CD4-positive, alpha-beta T cell (primary cell): ENCODE measurements around the gene FBF1. TPM values are rescaled to one million over a fixed set of nuclear protein-coding genes. Genes with fewer than 3 reads are reported as not detected.

ENCODE experiments used
- ATAC-seq: fragments of 200-7000 bp; cut with Tn5 transposase; one replicate; pipeline ENCODE4 v1.10.0; 2022; ENCODE audit warnings: mild to moderate bottlenecking; ENCODE audit not compliant: poor library complexity
- CTCF ChIA-PET: fragments of 350-600 bp; sonication (Branson Sonifier 250); formaldehyde crosslinking; loops from one replicate; lab custom pipeline; 2021; ENCODE audit warnings: antibody characterized with exemption, inconsistent platforms; lab: Charles Lee
- POLR2A ChIA-PET: fragments of 350-600 bp; sonication (Branson Sonifier 250); formaldehyde crosslinking; loops from one replicate; lab custom pipeline; 2021; ENCODE audit warnings: antibody characterized with exemption, inconsistent platforms; lab: Charles Lee
- DNase-seq, 14 experiments: peaks; one replicate each; pipeline ENCODE4 v3.0.0-alpha.2; 2013 to 2020; ENCODE audit warnings: mixed read lengths in 2 of 14
- H3K27ac ChIP-seq, 2 donors: one replicate each; pipeline versions ENCODE4 v1.5.1 to v1.7.0; 2013; ENCODE audit warnings: low read length in 2 of 2, low read depth in 1 of 2, mild to moderate bottlenecking in 1 of 2
- H3K27me3 ChIP-seq, 2 experiments: 1 replicate in 1 of 2; 2 replicates in 1 of 2; pipeline versions ENCODE4 v1.6.1 to v1.7.0; 2013; ENCODE audit warnings: low read length in 2 of 2, control low read depth in 1 of 2, mild to moderate bottlenecking in 1 of 2, moderate library complexity in 1 of 2; ENCODE audit not compliant: insufficient read depth in 2 of 2, control insufficient read depth in 1 of 2
- H3K36me3 ChIP-seq: one replicate; pipeline ENCODE4 v1.6.1; 2013; ENCODE audit warnings: low read length, control low read depth; ENCODE audit not compliant: insufficient read depth
- H3K4me1 ChIP-seq: one replicate; pipeline ENCODE4 v1.6.1; 2013; ENCODE audit warnings: low read length, control low read depth; ENCODE audit not compliant: insufficient read depth
- H3K4me3 ChIP-seq: one replicate; pipeline ENCODE4 v1.5.1; 2013; ENCODE audit warnings: mild to moderate bottlenecking, low read length, moderate library complexity
- H3K9me3 ChIP-seq, 2 experiments: 1 replicate in 1 of 2; 2 replicates in 1 of 2; pipeline versions ENCODE4 v1.6.1 to v1.7.0; 2013; ENCODE audit warnings: low read length in 2 of 2, mild to moderate bottlenecking in 2 of 2, control low read depth in 1 of 2, moderate library complexity in 1 of 2; ENCODE audit not compliant: control insufficient read depth in 1 of 2, insufficient read depth in 1 of 2
- H3K27ac Mint-ChIP-seq: one replicate; pipeline ENCODE4 v1.8.0; 2020; ENCODE audit warnings: mixed read lengths
- H3K27me3 Mint-ChIP-seq: one replicate; pipeline ENCODE4 v1.8.0; 2021; ENCODE audit warnings: mixed read lengths
- H3K36me3 Mint-ChIP-seq: one replicate; pipeline ENCODE4 v1.8.0; 2021; ENCODE audit warnings: low read depth, mixed read lengths
- H3K4me1 Mint-ChIP-seq: one replicate; pipeline ENCODE4 v1.8.0; 2021; ENCODE audit warnings: low read depth, mixed read lengths
- H3K4me3 Mint-ChIP-seq: one replicate; pipeline ENCODE4 v1.8.0; 2020; ENCODE audit warnings: mild to moderate bottlenecking, mixed read lengths
- H3K9me3 Mint-ChIP-seq: one replicate; pipeline ENCODE4 v1.8.0; 2020; ENCODE audit warnings: mixed read lengths
- intact Hi-C, 2 experiments: fragments of 100-400 bp; cut with DNase I in 1 of 2; cut with micrococcal nuclease in 1 of 2; formaldehyde crosslinking; loops; one replicate each; pipeline versions ENCODE4 v1.15.1 to v1.9.0; 2023 to 2025; cut with DNase I, micrococcal nuclease
- total RNA-seq, 174 experiments: library from RNA in 2 of 174; stranded (reverse) in 2 of 174; gene quantifications; one replicate each; pipeline ENCODE4 v1.2.3 and lab custom pipeline; 2021 to 2026
- TF ChIP-seq, protein P1 (sequence below): fragments of 200-600 bp; IDR thresholded peaks from one replicate; pipeline ENCODE4 v1.8.0; 2022; ENCODE audit warnings: antibody characterized with exemption, mild to moderate bottlenecking

Gene FBF1
- total RNA-seq, 2 experiments from 2014 or later, result 21.2 to 23.9 TPM

DNA sequence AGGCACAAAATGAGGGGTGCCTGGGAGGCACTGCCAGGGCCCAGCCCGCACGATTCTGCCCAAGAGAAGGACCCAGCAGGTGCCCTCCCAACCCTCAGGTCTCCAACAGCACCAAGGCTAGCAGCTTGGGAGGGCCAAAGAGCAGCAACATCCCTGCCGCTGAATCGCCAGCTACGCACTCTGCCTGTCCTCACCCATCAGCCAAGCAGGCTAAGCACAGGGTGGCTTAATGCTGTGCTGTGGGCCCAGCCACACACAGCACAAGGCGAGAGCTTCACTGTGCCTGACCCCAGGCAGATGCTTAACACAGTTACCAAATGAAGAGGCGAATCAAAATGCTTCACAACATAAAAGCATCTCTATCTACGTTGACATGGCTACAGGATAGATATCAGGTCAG lies 25.6 kb downstream of the FBF1 start:
- no peaks in the 10 kb centered on the region for H3K9me3 Mint-ChIP-seq
- no peaks in the 10 kb centered on the region for H3K27me3 Mint-ChIP-seq
- intact Hi-C loops, result loop anchor here in 1 of 2 experiments (5.0 kb wide), 1 partner anchor 377 kb away; no protein-coding TSS in a partner anchor
- Histone ChIP-seq H3K9me3 (no peaks in the 10 kb centered on the region), H3K27me3 (no peaks in the 10 kb centered on the region), H3K4me1 (peaks cover 6% of the 10 kb centered on the region), H3K4me3 (no peak overlapping the region), H3K36me3 (no peaks in the 10 kb centered on the region), H3K27ac (no peak overlapping the region)
- ChIA-PET POLR2A (no interaction called here), CTCF (interaction anchor here (0.6 kb wide), 1 partner anchor 573 kb away, joined by 3 read pairs; no protein-coding TSS in a partner anchor)
- H3K27ac Mint-ChIP-seq, result no peak overlapping the region
- no peak overlapping the region for H3K4me3 Mint-ChIP-seq
- H3K4me1 Mint-ChIP-seq, result peaks cover 5% of the 10 kb centered on the region
- ATAC-seq, result no peak
- TF ChIP-seq, protein P1, sequence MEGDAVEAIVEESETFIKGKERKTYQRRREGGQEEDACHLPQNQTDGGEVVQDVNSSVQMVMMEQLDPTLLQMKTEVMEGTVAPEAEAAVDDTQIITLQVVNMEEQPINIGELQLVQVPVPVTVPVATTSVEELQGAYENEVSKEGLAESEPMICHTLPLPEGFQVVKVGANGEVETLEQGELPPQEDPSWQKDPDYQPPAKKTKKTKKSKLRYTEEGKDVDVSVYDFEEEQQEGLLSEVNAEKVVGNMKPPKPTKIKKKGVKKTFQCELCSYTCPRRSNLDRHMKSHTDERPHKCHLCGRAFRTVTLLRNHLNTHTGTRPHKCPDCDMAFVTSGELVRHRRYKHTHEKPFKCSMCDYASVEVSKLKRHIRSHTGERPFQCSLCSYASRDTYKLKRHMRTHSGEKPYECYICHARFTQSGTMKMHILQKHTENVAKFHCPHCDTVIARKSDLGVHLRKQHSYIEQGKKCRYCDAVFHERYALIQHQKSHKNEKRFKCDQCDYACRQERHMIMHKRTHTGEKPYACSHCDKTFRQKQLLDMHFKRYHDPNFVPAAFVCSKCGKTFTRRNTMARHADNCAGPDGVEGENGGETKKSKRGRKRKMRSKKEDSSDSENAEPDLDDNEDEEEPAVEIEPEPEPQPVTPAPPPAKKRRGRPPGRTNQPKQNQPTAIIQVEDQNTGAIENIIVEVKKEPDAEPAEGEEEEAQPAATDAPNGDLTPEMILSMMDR, result no peak
- DNase-seq, result no peak
- H3K36me3 Mint-ChIP-seq, result peaks cover 4% of the 10 kb centered on the region

GRCh38 chr17:75914643-75915267 lies 26.1 kb downstream of the FBF1 start:
- H3K27ac ChIP-seq, result no peak overlapping the region
- TF ChIP-seq, protein P1, result no peak
- Mint-ChIP-seq H3K27ac (no peak overlapping the region), H3K4me3 (no peak overlapping the region), H3K9me3 (no peaks in the 10 kb centered on the region), H3K4me1 (peaks cover 5% of the 10 kb centered on the region), H3K27me3 (no peaks in the 10 kb centered on the region), H3K36me3 (peaks cover 4% of the 10 kb centered on the region)
- ChIA-PET CTCF (no interaction called here), POLR2A (no interaction called here)
- no peak for DNase-seq
- H3K27me3 ChIP-seq, result no peaks in the 10 kb centered on the region
- no peak for ATAC-seq
- H3K4me3 ChIP-seq, result no peak overlapping the region
- H3K9me3 ChIP-seq, result no peaks in the 10 kb centered on the region
- H3K4me1 ChIP-seq, result peaks cover 9% of the 10 kb centered on the region
- H3K36me3 ChIP-seq, result no peaks in the 10 kb centered on the region
- intact Hi-C loops, result loop anchor here in 1 of 2 experiments (5.0 kb wide), 1 partner anchor 378 kb away; no protein-coding TSS in a partner anchor

DNA sequence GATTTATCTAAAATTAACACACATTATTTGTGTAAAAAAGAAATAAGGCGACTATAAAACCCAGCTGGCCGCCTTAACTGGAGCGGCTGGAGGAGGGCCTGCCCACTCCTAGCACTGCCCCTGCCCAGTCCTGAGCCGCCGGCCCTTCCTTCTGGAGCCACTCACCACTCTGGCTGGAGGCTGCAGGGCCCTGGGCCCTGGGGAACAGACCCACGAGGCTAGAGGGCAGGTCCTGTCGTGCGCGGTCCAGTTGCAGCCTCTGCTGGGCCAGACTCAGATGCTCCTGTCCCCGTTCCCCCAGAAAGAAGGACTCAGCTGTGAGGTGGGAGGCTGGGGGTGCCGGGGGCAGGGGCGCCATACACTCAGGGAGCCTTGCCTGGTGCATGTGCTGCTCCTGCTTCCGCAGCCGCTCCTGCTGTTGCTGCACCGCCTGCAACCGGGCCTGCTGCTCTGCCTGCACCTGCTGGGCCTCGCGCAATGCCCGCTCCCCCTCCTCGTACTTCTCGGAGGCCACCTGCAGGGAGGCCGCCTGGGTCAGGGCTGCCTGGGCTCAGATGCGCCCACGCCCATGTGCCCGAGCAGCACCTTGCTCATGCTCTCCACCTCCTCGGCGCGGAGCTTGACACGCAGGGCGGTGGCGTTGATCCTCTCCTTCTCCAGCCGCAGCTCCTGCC lies 27.2 kb downstream of the FBF1 start:
- Histone ChIP-seq H3K27me3 (no peaks in the 10 kb centered on the region), H3K4me3 (no peak overlapping the region), H3K9me3 (no peaks in the 10 kb centered on the region), H3K27ac (no peak overlapping the region), H3K36me3 (no peaks in the 10 kb centered on the region), H3K4me1 (peaks cover 9% of the 10 kb centered on the region)
- Mint-ChIP-seq H3K9me3 (no peaks in the 10 kb centered on the region), H3K27ac (no peak overlapping the region), H3K27me3 (no peaks in the 10 kb centered on the region), H3K4me1 (peaks cover 5% of the 10 kb centered on the region), H3K36me3 (no peaks in the 10 kb centered on the region), H3K4me3 (no peak overlapping the region)
- CTCF ChIA-PET, result no interaction called here
- intact Hi-C loops, result no loop called here
- DNase-seq (no peak), ATAC-seq (no peak)
- POLR2A ChIA-PET, result no interaction called here
- TF ChIP-seq, protein P1, result no peak
